HG02943 (cell line): ENCODE measurements around the gene TMOD1.
"Not testable (repeated sequence)": the region's sequence is repeated elsewhere in the genome, so short reads cannot be mapped to it uniquely, and the experiment has no call there.

Experiments
- ATAC-seq: cut with Tn5 transposase; IDR thresholded peaks from one replicate; pipeline ENCODE4 v1.9.1; 2021; ENCODE audit warnings: mild to moderate bottlenecking, low read depth, moderate library complexity; ENCODE audit not compliant: unreplicated experiment

Gene TMOD1

DNA sequence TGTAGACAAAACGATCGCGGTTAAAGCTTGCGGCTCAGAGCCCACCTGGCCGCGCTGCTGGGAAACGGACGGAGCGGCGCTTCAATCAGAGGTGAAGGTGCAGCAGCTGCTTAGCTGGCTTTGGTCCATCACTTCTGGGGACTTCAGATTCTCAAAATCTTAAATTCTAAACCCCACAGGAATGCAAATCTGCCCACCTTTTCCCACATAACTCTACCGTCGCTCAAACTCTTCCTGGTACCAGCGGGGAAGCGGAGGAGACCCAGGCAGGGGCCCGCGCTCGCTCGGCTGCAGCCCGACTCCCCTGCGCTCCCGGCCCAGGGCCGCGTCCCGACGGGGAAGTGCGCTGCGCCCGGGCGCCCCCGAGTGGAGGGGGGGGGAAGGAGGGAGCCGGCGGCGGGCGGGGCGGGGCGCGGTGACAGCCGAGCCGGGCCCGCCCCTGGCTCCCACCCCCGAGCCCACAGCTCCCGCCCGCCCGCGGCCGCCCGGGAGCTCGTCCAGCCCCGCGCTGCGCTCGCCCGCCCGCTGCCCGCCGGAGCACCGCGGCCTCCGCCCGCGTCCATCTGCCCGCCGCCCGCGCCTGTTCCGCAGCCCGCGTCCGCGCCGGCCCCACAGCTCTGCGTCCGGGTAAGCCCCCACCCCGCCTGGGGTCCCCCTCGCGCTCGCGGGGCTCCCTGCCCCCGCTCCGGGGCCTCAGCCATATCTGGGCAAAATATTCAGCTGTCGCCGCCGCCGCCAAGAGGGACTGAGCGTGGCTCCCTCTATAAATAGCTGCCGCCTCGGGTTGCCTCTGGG, at the start of gene TMOD1:
TSS of gene TMOD1 (plus strand) at position 490 of the 795 bp plus-strand sequence. CDS start 22,523 bp downstream, outside the sequence.
- ATAC-seq: peak; percentile 57

DNA sequence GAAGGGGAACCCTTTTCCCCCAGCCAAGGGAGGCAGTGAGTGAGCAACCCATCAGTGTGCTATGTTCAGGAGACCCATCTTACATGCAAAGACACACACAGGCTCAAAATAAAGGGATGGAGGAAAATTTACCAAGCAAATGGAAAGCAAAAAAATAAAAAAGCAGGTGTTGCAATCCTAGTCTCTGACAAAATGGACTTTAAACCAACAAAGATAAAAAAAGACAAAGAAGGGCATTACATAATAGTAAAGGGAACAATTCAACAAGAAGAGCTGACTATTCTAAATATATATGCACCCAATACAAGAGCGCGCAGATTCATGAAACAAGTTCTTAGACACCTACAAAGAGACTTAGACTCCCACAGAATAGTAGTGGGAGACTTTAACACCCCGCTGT, 47.9 kb upstream of the TMOD1 start:
- ATAC-seq: not testable (repeated sequence)

DNA sequence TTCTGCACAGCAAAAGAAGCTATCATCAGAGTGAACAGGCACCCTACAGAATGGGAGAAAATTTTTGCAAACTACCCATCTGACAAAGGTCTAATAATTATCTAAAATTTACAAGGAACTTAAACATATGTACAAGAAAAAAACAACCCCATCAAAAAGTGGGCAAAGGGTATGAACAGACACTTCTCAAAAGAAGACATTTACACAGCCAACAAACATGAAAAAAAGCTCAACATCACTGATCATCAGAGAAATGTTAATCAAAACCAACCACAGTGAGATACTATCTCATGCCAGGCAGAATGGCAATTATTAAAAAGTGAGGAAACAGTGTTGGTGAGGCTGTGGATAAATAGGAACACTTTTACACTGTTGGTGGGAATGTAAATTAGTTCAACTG, 44.6 kb upstream of the TMOD1 start:
- ATAC-seq: not testable (repeated sequence)

DNA sequence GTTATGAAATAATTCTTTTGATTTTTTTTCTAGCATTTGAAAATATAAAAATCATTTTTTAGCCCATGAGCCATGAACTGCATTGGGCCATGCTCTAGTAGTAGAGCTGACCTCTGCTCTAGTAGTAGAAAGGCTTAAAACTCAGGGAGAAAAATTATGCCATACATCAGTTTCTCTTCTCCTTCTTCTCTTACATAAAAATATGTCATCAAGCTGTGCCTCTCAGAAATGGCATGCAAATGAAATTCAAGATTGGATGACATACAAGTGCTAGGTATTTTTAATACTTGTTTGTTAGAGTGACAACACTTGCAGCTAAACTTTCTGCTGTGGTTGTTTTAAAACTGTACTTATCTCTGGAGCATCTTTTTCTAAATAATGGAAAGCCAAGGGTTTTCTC, 42.1 kb upstream of the TMOD1 start:
- no peak for ATAC-seq

DNA sequence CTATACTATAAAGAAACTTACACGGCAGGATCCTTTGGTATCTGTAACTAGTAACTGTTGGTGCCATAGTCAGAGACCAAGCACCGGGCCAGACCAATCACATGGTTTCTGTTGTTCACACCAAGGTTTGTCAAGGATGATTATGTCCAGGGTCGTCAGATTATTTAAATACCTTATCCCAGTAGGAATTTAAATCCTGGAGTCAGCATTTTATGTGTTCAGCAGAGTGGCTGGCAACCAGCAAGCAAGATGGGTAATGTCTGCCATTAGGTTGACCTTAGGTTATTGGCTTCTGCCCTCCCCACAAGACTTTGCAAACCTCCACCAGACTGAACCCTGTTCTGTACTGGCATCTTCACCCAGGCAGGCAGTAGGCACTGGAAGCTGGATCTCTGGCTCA, 39.3 kb upstream of the TMOD1 start:
- ATAC-seq: no peak

DNA sequence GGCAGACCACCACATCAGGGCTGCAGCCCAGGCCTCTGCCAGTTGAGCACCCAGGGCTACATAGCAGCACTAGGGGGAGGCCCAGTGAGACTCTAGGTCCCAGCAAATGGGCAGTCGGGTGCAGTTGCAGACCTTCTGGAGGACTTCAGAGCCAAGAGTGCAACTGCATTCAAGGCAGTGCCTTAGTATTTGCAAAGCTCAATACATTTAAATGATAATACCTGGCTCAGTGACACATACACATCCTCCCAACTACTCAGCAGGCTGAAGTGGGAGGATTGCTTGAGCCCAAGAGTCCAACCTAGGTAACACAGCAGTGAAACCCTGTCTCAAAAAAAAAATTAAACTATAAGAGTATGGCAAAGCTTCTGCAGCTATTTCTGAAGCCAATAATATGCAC, 38.6 kb upstream of the TMOD1 start:
- no peak for ATAC-seq

DNA sequence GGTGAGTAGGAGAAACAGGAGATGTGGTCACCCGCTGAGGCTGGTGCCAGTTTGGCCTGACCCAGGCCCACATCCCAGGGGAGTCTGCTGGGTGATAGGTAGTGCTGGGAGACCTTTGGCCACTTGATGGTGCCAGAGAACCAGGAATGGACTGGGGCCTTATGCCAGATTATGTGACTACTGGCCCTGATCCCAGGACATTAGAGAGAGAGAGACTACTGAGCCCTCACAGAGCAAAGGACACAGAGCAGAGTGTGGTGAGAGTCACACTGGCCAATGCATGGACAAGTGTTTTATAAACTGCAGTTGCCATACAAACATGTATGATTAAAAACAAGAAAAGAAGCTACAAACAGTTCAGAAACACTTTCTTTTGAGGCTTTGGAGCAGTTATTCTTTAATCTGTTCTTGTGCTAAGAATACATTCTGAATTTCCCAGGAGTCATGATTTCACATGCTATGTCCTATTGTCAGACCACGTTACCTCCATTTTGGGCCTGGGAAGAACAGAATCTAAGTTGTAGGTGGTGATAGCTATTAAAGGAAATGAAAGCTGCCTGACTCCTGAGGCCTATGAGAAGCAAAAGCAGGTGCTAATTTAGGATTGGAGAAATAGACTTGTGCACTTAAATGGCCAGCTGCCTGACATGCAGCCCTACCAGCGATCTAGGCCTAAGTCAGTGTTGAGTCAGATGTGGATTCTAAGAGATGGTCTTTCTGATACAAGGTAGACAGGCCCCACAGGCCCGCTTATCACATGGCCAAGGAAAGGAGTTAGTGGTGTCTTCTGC, 32.6 kb upstream of the TMOD1 start:
- ATAC-seq: peak; percentile 60

DNA sequence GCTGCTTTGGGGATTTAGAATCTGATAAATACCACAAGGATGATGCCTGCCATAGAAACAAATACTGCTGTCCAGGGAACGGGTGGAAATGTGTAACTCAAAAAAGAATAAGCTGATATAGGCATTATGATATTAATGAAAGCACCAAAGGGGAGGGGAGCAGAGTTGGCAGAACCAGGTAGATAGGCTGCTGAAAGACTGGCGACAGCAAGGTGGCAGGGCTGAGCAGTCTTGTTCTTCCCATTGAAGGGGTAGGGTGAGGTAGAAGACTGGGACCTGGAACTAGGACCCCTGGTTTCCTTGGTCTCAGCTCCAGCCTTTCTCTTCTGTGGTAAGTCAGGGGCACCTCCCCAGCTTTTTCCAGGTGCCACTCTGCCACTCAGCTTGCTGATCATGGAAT, 31.4 kb upstream of the TMOD1 start:
- no peak for ATAC-seq

DNA sequence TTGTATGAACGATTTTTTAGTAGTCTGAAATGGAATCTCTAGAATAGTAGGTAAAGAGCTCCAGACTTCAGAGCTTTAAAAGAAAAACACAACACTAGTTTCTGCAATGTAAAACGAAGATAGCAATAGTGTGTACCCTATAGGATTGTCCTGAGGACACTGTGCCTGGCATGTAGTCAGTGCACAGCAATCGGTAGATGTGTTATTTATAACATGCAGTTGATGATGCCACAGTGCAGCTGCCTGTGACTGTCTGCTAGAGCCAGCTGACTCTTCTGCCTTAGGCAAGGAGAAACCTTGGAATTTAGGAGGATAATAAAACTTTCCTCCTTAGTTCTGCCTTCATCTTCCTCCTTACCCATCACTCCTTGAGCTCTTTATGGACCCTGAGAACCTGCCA, 27.7 kb upstream of the TMOD1 start:
- no peak for ATAC-seq

DNA sequence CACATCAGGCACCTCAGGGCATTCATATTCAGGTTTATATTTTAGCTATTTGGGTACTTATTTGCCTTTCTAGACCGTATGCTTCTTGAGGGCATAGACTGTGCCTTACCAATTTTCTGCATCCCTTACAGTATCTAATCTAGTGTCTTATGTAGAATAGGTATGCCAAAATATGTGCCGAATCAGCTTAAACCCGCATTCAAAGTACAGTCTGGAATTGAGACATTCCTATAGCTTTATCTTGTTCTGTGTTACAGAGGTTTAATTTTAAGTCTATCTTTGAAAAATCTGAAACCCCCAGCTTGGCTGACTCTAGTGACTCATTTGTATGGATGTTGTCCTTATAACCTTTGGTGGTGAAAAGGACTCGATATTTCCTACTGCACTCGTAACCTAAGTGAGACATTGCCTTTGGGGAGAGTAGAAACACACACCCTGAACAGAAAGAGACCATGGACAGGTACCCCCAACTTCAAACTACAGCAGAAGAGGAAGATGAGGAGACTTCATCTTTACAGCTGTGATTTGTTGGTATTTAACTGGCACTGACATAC, 27.0 kb upstream of the TMOD1 start:
- ATAC-seq: no peak

DNA sequence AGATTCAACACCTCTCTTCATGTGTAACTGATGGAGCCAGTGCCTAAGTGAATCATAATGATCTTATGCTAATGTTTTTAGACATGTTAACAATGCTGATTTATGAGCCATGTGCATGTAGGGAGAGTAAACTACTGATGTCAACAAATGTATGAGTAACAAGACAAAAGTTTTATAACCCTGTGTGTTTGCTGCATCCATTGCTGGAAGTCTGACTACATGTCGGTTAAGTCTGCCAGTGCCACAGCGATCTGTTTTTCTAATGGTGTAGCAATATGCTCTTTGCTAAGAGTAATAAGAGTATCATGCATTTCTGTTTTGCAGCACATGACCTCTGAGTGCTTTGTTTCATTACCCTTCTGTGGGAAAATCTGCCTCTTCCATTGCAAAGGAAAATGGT, 26.4 kb upstream of the TMOD1 start:
- no peak for ATAC-seq

DNA sequence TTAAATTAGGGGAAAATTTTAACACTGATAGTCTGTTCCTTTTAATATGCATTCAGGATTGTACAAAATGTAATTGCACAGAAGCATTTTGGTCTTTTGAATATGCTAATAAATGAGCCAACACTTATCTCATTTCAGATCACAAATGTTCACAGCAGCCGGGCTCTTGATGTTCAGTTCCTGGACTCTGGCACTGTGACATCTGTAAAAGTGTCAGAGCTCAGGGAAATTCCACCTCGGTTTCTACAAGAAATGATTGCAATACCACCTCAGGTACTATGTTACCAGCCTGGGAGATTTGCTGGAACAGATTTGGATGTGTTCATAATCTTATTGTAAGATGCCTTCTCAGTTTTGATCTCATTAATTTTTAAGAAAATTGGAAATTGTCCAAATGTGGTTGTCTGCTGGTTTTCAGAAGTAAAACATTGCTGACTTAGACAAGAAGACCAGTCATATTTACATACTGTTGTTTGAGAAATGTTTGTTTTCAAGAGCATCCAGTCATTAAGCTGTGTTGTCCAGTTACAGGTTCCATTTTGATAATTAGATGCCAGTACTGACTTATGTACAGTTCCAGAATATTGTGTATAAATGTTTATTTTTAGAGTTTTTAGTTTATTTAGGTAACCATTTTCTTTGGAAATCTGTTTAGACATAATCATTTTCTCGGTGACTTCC, 23.0 kb upstream of the TMOD1 start:
- ATAC-seq: no peak

DNA sequence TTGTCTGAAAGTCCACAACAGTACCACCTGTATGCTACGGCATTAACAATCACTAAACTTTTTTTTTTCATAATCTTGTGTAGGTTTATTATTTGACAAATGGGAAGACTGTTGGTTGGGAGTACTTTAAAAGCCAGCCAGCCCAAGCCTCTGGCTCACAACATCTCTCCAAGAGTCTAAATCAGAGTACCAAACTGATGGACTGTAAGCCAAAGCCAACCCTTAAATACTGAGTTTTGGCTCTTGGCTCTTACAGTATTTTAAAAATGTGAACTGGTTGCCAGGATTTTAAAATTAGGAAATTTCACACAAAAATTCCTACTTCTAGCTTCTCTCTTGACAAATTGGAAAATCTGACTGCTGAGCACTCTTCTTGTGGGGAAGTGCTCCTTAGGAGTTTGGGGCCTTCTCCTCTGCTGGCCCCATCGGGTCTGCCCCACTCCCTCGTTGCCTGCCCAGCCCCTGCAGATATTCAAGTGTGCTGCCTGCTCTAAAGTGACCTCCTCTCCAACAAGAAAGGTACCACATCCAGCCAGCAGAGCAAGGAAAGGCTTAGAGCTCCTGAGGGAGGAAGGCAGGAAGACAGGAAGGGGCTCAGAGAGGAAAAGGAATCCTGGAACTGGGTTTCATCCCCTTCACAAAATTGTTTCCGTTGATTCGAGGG, 21.8 kb upstream of the TMOD1 start:
- ATAC-seq: no peak

DNA sequence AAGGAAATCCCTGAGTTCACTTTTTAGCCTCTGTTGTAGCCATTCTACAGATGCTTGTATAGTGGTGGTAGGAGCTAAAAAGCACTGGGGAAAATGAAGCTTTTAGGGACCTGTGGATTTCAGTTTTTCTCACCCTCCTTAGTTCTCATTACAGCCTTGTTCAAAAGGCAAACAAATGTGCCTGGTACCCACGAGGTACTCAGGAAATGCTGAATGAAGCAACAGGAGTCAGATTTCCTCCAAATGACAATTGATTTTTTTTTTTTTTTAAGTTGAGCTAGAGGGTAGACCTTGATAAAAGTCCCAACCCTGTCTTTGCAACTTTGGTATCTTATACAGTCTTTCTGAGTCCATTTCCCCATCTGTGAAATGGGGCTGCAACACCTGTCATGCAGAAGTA, 21.3 kb upstream of the TMOD1 start:
- no peak for ATAC-seq

DNA sequence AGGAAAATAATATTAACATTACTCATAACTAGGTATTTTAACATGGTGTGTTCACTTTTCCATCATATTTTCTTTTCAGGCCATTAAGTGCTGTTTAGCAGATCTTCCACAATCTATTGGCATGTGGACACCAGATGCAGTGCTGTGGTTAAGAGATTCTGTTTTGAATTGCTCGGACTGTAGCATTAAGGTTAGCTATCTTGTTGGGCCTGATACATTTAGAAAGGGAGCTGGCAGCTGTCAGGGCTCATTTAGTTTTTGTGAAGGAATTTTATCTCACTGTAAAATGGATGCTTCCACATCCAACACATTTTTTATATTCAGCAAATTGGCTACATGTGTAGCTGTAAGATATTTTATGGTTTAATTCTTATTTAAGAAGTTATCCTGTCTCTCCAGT, 20.7 kb upstream of the TMOD1 start:
- no peak for ATAC-seq

DNA sequence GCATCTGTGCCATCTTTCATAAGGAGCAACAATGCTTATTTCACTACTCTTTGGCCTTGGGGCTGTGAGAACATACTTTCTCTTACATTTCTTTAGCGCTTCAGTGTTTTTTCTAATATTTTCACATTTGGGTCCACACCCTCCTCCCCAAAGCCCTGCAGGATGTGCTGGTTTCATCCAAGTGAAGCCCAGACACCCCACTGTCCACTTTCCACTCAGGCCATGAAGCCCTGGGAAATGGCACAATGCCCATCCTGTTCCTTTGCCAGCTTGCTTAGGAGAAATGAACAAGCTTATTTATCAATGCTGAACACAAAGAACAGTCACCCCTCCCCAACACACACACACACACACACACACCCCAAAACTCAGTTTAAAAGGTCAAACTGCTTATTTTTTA, 17.3 kb upstream of the TMOD1 start:
- no peak for ATAC-seq

DNA sequence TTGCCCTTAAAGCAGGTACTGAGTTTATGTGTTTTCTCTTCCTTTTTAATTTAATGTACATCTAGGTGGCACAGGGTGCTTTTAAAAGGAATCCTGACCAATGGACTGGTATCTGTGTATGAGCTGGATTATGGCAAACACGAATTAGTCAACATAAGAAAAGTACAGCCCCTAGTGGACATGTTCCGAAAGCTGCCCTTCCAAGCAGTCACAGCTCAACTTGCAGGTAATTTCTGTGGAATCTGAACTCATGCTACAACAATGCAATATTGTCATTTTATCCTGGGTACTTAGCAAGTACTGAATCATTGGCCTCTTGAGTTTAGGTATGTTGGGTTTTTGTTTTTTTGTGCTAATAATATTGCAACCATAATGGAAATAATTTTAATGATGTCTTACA, 14.4 kb upstream of the TMOD1 start:
- ATAC-seq: no peak

DNA sequence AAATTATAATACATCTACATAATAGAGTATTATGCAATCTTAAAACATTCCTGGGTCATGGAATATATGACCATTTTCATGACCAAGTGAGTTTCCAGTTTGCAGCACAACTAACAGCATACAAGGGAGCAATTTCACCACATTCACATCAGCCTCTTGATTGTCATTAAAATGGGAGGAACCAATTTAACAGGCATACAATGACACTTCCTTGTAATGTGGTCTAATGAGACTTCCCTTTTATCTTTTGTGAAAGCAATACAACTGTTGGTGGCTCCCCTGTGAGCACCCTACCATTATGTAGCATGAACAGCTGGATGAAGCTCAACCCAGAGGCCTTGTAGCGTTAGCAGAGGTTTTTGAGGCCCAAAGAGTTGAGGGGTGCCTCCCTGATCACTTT, 13.6 kb upstream of the TMOD1 start:
- ATAC-seq: no peak

DNA sequence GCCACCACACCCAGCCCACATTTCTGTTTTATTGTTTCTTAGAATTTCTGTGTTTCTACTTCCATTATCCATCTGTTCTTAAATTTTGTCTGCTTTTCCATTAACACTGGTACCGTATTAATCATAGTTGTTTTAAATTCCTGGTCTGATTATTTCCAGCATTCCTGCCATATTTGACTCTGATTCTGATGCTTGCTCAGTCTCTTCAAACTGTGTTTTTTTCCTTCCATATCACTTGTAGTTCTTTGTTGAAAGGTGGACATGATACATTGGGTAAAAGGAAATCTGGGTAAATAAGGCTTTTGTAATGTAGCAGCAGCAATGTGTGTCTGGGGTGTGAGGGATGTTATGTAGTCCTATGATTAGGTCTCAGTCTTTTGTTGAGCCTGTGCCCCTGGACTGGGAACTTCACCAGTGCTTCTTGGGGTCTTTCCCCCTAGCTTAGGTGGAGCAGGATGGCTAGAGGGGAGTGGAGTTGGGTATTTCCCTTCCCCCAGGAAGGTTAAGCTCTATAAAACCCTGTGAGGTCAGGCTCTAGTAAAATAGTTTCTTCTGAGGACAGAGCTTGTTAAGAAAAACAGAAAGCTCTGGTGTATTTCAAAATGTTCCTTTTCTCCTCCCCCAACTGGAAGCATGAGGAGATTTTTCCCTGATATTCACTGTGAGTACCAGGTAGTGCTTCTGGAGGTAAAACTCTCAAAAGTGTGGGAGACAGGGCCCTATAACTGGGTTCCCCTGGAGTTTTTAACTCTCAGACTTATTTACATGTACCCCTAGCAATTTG, 10.1 kb upstream of the TMOD1 start:
- ATAC-seq: no peak
